Renal pelvis (tissue), 4 donors: ENCODE measurements around the gene ARFGEF2. TPM values are rescaled to one million over a fixed set of nuclear protein-coding genes. Genes with fewer than 3 reads are reported as not detected.

Source experiments
- DNase-seq: peaks from one replicate; pipeline ENCODE4 v3.0.0-alpha.2; 2013
- polyA plus RNA-seq, 3 donors: library from polyadenylated mRNA; unstranded; fragments of 120-200 nt; gene quantifications; one replicate each; pipeline ENCODE4 v1.2.1, GENCODE V29; 2013; ENCODE audit not compliant: insufficient read length in 3 of 3

ARFGEF2 gene
- polyA plus RNA-seq, 3 donors, result 22.6 to 33.1 (median 29.9) TPM

- no peak for DNase-seq
Measured at GRCh38 chr20:48898210-48898609, 23.3 kb upstream of the ARFGEF2 start.

- no peak for DNase-seq
Measured at GRCh38 chr20:48898896-48899530, 22.5 kb upstream of the ARFGEF2 start.

- no peak for DNase-seq
Measured at GRCh38 chr20:48899881-48900280, 21.6 kb upstream of the ARFGEF2 start.

- no peak for DNase-seq
Measured at GRCh38 chr20:48901326-48901725, 20.2 kb upstream of the ARFGEF2 start.

GRCh38 chr20:48903705-48904104 lies 17.8 kb upstream of the ARFGEF2 start:
- DNase-seq, result no peak

- DNase-seq, result peak; percentile 44
Measured at GRCh38 chr20:48904566-48905296, 16.8 kb upstream of the ARFGEF2 start.

- DNase-seq, result no peak
Measured at GRCh38 chr20:48905297-48905647, 16.2 kb upstream of the ARFGEF2 start.

GRCh38 chr20:48906221-48906877 lies 15.2 kb upstream of the ARFGEF2 start:
- DNase-seq, result no peak

- DNase-seq, result no peak
Measured at GRCh38 chr20:48908656-48909319, 12.7 kb upstream of the ARFGEF2 start.

GRCh38 chr20:48909910-48910309 lies 11.6 kb upstream of the ARFGEF2 start:
- no peak for DNase-seq

- no peak for DNase-seq
Measured at GRCh38 chr20:48910347-48910781, 11.1 kb upstream of the ARFGEF2 start.

GRCh38 chr20:48912065-48912464 lies 9.4 kb upstream of the ARFGEF2 start:
- DNase-seq, result no peak

GRCh38 chr20:48916699-48917098 lies 4.8 kb upstream of the ARFGEF2 start:
- DNase-seq, result no peak

- DNase-seq, result no peak
Measured at GRCh38 chr20:48919336-48919881, 2.1 kb upstream of the ARFGEF2 start.

- no peak for DNase-seq
Measured at GRCh38 chr20:48919882-48920526, 1.5 kb upstream of the ARFGEF2 start.

- no peak for DNase-seq
Measured at GRCh38 chr20:48920527-48921167, 864 bp upstream of the ARFGEF2 start.

GRCh38 chr20:48921883-48922820 lies 641 bp downstream of the ARFGEF2 start:
- DNase-seq, result peak; percentile 12

GRCh38 chr20:48923149-48923718 lies 1.7 kb downstream of the ARFGEF2 start:
- no peak for DNase-seq

GRCh38 chr20:48924756-48925109 lies 3.2 kb downstream of the ARFGEF2 start:
- DNase-seq, result no peak

GRCh38 chr20:48926267-48926666 lies 4.8 kb downstream of the ARFGEF2 start:
- DNase-seq, result no peak
